GM12801 (cell line): Measurements from ENCODE around the gene SRSF2.

Experiments used
- CTCF ChIP-seq: IDR thresholded peaks from one replicate; pipeline ENCODE4 v1.5.1; 2011; ENCODE audit warnings: control low read depth; ENCODE audit not compliant: insufficient read length; ENCODE audit errors: extremely low read depth

The SRSF2 gene

GRCh38 chr17:76744747-76745146 is 7.6 kb upstream of the SRSF2 start:
- TF ChIP-seq CTCF, result no peak

- no peak for TF ChIP-seq CTCF
These were observed 5.8 kb upstream of the SRSF2 start for GRCh38 chr17:76742958-76743357.

GRCh38 chr17:76740329-76741118 is 3.4 kb upstream of the SRSF2 start:
- no peak for TF ChIP-seq CTCF

- no peak for TF ChIP-seq CTCF
These were observed 1.3 kb upstream of the SRSF2 start for GRCh38 chr17:76738468-76738850.

GRCh38 chr17:76737676-76738467 is 741 bp upstream of the SRSF2 start, which contains the start of gene MFSD11:
MFSD11 (plus strand) TSS chr17:76738119; CDS start chr17:76738353, 234 bp downstream.
- no peak for TF ChIP-seq CTCF

- no peak for TF ChIP-seq CTCF
These were observed 616 bp downstream of the SRSF2 start for GRCh38 chr17:76736349-76737081.
